HG03060 (cell line): ENCODE measurements around the gene LGALS7B.
"Not testable (repeated sequence)": the region's sequence is repeated elsewhere in the genome, so short reads cannot be mapped to it uniquely, and the experiment has no call there.

Experiments used
- ATAC-seq: cut with Tn5 transposase; IDR thresholded peaks from one replicate; pipeline ENCODE4 v1.9.1; 2021; ENCODE audit warnings: low read depth, moderate number of reproducible peaks; ENCODE audit not compliant: unreplicated experiment

Gene LGALS7B

GRCh38 chr19:38788478-38789243 lies at the start of gene LGALS7B:
Gene LGALS7B, plus strand, starts transcription at chr19:38789200. Its CDS starts 27 bp downstream, at chr19:38789227.
- no peak for ATAC-seq

- no peak for ATAC-seq
These were observed 49.4 kb upstream of the LGALS7B start for GRCh38 chr19:38739440-38740256.

GRCh38 chr19:38740257-38740592 lies 48.8 kb upstream of the LGALS7B start:
- ATAC-seq: no peak

- no peak for ATAC-seq
These were observed 48.1 kb upstream of the LGALS7B start for GRCh38 chr19:38740932-38741331.

- ATAC-seq: no peak
These were observed 47.3 kb upstream of the LGALS7B start for GRCh38 chr19:38741670-38742069.

- no peak for ATAC-seq
These were observed 46.7 kb upstream of the LGALS7B start for GRCh38 chr19:38742296-38742695.

- no peak for ATAC-seq
These were observed 46.1 kb upstream of the LGALS7B start for GRCh38 chr19:38742906-38743305.

- ATAC-seq: no peak
These were observed 45.4 kb upstream of the LGALS7B start for GRCh38 chr19:38743394-38744297.

GRCh38 chr19:38744298-38744681 lies 44.7 kb upstream of the LGALS7B start, which contains the start of gene CAPN12:
Gene CAPN12, minus strand, starts transcription at chr19:38744474. Its CDS starts 309 bp downstream, at chr19:38744165.
- no peak for ATAC-seq

- no peak for ATAC-seq
These were observed 44.1 kb upstream of the LGALS7B start for GRCh38 chr19:38744874-38745273.

- ATAC-seq: no peak
These were observed 43.7 kb upstream of the LGALS7B start for GRCh38 chr19:38745316-38745715.

- ATAC-seq: not testable (repeated sequence)
These were observed 35.2 kb upstream of the LGALS7B start for GRCh38 chr19:38753783-38754182.

- not testable (repeated sequence) for ATAC-seq
These were observed 34.8 kb upstream of the LGALS7B start for GRCh38 chr19:38754196-38754595.

- ATAC-seq: no peak
These were observed 29.4 kb upstream of the LGALS7B start for GRCh38 chr19:38759590-38760003.

GRCh38 chr19:38760805-38761517 lies 28.0 kb upstream of the LGALS7B start:
- not testable (repeated sequence) for ATAC-seq

- not testable (repeated sequence) for ATAC-seq
These were observed 27.1 kb upstream of the LGALS7B start for GRCh38 chr19:38761884-38762389.

- no peak for ATAC-seq
These were observed 25.2 kb upstream of the LGALS7B start for GRCh38 chr19:38763795-38764220.

GRCh38 chr19:38765214-38765613 lies 23.8 kb upstream of the LGALS7B start:
- ATAC-seq: no peak

GRCh38 chr19:38766276-38767047 lies 22.5 kb upstream of the LGALS7B start:
- no peak for ATAC-seq
